Right lobe of liver (tissue), 6 donors: ENCODE measurements around the gene OCRL. TPM values are rescaled to one million over a fixed set of nuclear protein-coding genes. Genes with fewer than 3 reads are reported as not detected.
"Not testable (repeated sequence)": the region's sequence is repeated elsewhere in the genome, so short reads cannot be mapped to it uniquely, and the experiment has no call there.

Experiments used
- ATAC-seq, 4 donors: fragments of 200-7000 bp; cut with Tn5 transposase; one replicate each; pipeline ENCODE4 v1.9.1; 2020; ENCODE audit warnings: mild to moderate bottlenecking in 4 of 4, moderate library complexity in 4 of 4
- DNase-seq, 3 donors: peaks; one replicate each; pipeline ENCODE4 v3.0.0-alpha.2; 2020
- H3K27ac ChIP-seq, 3 donors: fragments of 200-600 bp; one replicate each; pipeline ENCODE4 v1.8.0; 2022
- H3K27me3 ChIP-seq, 2 donors: fragments of 200-600 bp; one replicate each; pipeline ENCODE4 v1.8.0; 2022
- H3K36me3 ChIP-seq, 4 donors: fragments of 200-600 bp; sonication (generic) in 1 of 4; one replicate each; pipeline versions ENCODE4 v1.5.1 to v1.8.0; 2017 to 2022; ENCODE audit warnings: control low read depth in 1 of 4
- H3K4me1 ChIP-seq, 4 donors: fragments of 200-600 bp; sonication (generic) in 1 of 4; one replicate each; pipeline versions ENCODE4 v1.5.1 to v1.8.0; 2017 to 2022; ENCODE audit warnings: control low read depth in 1 of 4
- H3K4me3 ChIP-seq, 3 donors: fragments of 200-600 bp; one replicate each; pipeline ENCODE4 v1.8.0; 2022
- H3K9me3 ChIP-seq, 4 donors: fragments of 200-600 bp; sonication (generic) in 1 of 4; one replicate each; pipeline versions ENCODE4 v1.5.1 to v1.8.0; 2017 to 2022; ENCODE audit warnings: control low read depth in 1 of 4
- POLR2A ChIP-seq: fragments of 450-650 bp; IDR thresholded peaks from one replicate; pipeline ENCODE4 v1.6.1; 2017; ENCODE audit warnings: antibody characterized with exemption, mild to moderate bottlenecking
- WGBS: methylation state at CpG from one replicate; pipeline ENCODE4 v1.1.6; 2018; ENCODE audit warnings: low coverage, low lambda C conversion rate; ENCODE audit not compliant: insufficient coverage; ENCODE audit errors: missing lambda C conversion rate; 5-methylcytosine and 5-hydroxymethylcytosine counted together
- intact Hi-C, 2 donors: fragments of 100-400 bp; cut with DNase I; formaldehyde crosslinking; loops; one replicate each; pipeline versions ENCODE4 v1.11.2 to v1.14.1; 2022
- total RNA-seq, 6 experiments: library from RNA; depleted of rRNA in 2 of 6; stranded (reverse); fragments of >200 nt in 2 of 6; fragmentation: NEBNext Ultra II Directional in 3 of 6; extraction: Animal tissue kit (Norgen Biotek cat#: 25700) in 3 of 6; gene quantifications; one replicate each; pipeline versions ENCODE4 v1.1.0 to v1.2.4, GENCODE V29; 2016 to 2023
- TF ChIP-seq, protein P1 (sequence below), 4 donors: fragments of 200-600 bp in 3 of 4; fragments of 450-650 bp in 1 of 4; IDR thresholded peaks; one replicate each; pipeline versions ENCODE4 v1.5.1 to v1.8.0; 2016 to 2022; ENCODE audit warnings: antibody characterized with exemption in 4 of 4, mild to moderate bottlenecking in 2 of 4
- donor health status: DM: no; HTN: yes; CAD: no.
- donor health status: DM: no; HTN: no; CAD: no.
- donor health status: DM: no; HTN: no; CAD: no.
- donor health status: DM: no; HTN: yes; CAD: no.
- donor health status: DM: no; HTN: yes; CAD: no.

Gene OCRL
- total RNA-seq, 6 experiments from 2014 or later, result 7.6 to 11.4 (median 8.8) TPM

DNA sequence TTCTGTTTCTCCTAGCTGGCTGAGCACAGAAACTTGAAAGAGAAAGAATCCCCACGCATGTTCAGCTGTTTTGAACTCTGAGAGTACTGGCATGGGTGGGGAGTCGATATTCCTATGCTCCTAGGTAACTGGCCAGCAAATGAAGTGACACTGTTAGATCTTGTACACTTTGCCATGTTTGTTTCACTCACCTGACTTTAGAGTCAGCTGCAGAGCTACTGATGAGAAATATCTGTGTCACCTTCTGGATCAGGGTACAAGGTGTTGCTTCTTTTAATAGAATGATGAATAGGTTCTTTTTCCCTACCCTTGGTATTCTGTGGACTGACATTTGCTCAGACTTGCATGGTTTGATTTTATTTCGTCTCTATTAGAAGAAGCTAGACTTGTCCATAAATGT, 28.3 kb downstream of the OCRL start:
- no peak for TF ChIP-seq POLR2A
- TF ChIP-seq, protein P1, sequence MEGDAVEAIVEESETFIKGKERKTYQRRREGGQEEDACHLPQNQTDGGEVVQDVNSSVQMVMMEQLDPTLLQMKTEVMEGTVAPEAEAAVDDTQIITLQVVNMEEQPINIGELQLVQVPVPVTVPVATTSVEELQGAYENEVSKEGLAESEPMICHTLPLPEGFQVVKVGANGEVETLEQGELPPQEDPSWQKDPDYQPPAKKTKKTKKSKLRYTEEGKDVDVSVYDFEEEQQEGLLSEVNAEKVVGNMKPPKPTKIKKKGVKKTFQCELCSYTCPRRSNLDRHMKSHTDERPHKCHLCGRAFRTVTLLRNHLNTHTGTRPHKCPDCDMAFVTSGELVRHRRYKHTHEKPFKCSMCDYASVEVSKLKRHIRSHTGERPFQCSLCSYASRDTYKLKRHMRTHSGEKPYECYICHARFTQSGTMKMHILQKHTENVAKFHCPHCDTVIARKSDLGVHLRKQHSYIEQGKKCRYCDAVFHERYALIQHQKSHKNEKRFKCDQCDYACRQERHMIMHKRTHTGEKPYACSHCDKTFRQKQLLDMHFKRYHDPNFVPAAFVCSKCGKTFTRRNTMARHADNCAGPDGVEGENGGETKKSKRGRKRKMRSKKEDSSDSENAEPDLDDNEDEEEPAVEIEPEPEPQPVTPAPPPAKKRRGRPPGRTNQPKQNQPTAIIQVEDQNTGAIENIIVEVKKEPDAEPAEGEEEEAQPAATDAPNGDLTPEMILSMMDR (IDR thresholded peaks at IDR 0.05), result no peak
- no peak for DNase-seq
- Histone ChIP-seq H3K9me3 (no peaks in the 10 kb centered on the region), H3K36me3 (peaks cover 0 to 11% (median 2%) of the 10 kb centered on the region in 4 donors), H3K4me1 (no peaks in the 10 kb centered on the region), H3K27ac (no peak overlapping the region), H3K4me3 (no peak overlapping the region), H3K27me3 (no peaks in the 10 kb centered on the region)
- intact Hi-C loops, result no loop called here
- no peak for ATAC-seq
- 61% methylated on average over 3 of the region's 3 CpGs for WGBS

DNA sequence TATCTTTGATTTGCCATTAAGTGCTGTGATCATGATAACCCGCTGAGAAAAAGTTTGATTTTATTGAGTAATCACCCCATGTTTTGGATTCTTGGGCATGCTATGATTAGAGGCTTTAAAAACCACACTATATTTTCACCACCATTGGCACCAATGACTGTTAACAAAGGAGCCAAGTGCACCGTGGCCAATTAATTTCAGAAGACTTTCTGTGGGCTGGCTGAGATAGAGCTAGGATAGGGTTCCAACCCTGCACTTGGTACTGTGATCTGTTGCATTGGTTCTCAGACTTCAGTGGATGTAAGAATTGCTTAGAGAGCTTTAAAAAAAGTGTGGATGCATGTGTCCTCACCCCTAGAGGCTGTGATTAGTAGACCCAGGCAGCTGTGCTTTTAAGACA, 32.4 kb downstream of the OCRL start:
- Histone ChIP-seq H3K4me1 (no peaks in the 10 kb centered on the region), H3K27ac (no peak overlapping the region), H3K9me3 (no peaks in the 10 kb centered on the region), H3K4me3 (no peak overlapping the region), H3K36me3 (peaks cover 0 to 29% (median 7%) of the 10 kb centered on the region in 4 donors), H3K27me3 (no peaks in the 10 kb centered on the region)
- no peak for TF ChIP-seq POLR2A
- TF ChIP-seq, protein P1 (IDR thresholded peaks at IDR 0.05), result no peak
- 62% methylated on average over 2 of the region's 2 CpGs for WGBS
- intact Hi-C loops, result no loop called here
- no peak for DNase-seq
- ATAC-seq, result no peak

DNA sequence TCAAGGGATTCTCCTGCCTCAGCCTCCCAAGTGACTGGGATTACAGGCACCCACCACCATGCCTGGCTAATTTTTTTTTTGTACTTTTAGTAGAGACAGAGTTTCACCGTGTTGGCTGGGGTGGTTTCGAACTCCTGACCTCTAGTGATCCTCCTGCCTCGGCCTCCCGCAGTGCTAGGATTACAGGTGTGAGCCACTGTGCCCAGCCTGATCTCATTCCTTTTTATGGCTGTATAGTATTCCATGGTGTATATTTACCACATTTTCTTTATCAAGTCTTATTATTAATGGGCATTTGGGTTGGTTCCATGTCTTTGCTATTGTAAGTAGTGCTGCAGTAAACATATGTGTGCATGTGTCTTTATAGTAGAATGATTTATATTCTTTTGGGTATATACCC, 33.6 kb downstream of the OCRL start:
- H3K9me3 ChIP-seq, H3K4me1 ChIP-seq, H3K27ac ChIP-seq, H3K27me3 ChIP-seq, ATAC-seq, intact Hi-C loops, H3K4me3 ChIP-seq, DNase-seq: not testable (repeated sequence)
- WGBS, result 80% methylated on average over 4 of the region's 4 CpGs
- peaks cover 0 to 28% (median 10%) of the 10 kb centered on the region in 4 donors for H3K36me3 ChIP-seq

DNA sequence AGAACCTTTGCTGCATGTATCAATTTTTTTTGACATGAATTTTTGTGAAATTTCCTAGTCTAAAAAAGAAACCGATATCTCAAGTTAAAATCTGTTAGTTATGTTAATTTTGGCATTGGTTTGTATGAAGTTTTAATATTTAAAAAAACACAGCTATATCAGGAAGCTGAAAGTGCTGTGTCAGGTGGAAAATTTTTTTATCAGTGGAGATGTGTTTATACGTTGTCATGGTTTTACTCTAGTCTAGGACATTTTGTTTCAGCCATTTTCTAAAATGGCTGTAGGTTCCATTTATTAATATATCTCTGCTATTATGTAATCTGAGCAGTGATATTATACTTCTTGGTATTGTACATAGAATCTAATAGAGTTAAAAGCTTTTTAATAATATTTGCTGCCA, 34.2 kb downstream of the OCRL start:
- intact Hi-C loops, result no loop called here
- Histone ChIP-seq H3K4me1 (no peaks in the 10 kb centered on the region), H3K4me3 (no peak overlapping the region), H3K9me3 (no peaks in the 10 kb centered on the region), H3K36me3 (peaks cover 0 to 28% (median 10%) of the 10 kb centered on the region in 4 donors), H3K27ac (no peak overlapping the region), H3K27me3 (no peaks in the 10 kb centered on the region)
- WGBS, result 60% methylated on average over 2 of the region's 2 CpGs
- ATAC-seq (no peak), DNase-seq (no peak)
- TF ChIP-seq, protein P1 (IDR thresholded peaks at IDR 0.05), result no peak
- TF ChIP-seq POLR2A, result no peak

DNA sequence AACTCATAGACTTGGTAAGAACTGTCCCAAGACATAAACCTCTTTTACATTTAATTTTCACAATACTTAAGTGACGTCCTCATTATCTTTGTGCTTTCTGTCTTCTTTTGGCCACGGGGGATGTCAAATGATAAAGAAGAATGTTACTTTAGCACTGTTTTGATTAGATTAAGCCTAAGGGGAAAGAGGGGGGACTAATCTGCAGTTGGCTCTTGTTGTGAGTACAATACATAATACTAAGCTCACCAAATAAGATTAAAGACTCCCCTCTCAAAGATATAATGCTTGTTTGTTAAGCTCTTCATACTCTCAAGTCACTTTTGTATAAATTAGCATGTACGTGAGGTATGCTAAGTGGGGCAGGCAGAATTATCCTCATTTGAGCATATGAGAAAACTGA, 36.5 kb downstream of the OCRL start:
- DNase-seq, result no peak
- ATAC-seq, result no peak
- WGBS, result 47% methylated on average over 3 of the region's 3 CpGs
- no peaks in the 10 kb centered on the region for H3K4me1 ChIP-seq
- H3K36me3 ChIP-seq, result peaks cover 0 to 21% (median 8%) of the 10 kb centered on the region in 4 donors
- no peak for TF ChIP-seq POLR2A
- TF ChIP-seq, protein P1 (IDR thresholded peaks at IDR 0.05), result no peak
- no peaks in the 10 kb centered on the region for H3K27me3 ChIP-seq
- no peak overlapping the region for H3K27ac ChIP-seq
- no peaks in the 10 kb centered on the region for H3K9me3 ChIP-seq
- intact Hi-C loops, result no loop called here
- no peak overlapping the region for H3K4me3 ChIP-seq
